Caco-2 (cell line): ENCODE data around the gene LRBA. TPM values are rescaled to one million over a fixed set of nuclear protein-coding genes. Genes with fewer than 3 reads are reported as not detected.

ENCODE experiments used
- BruUV-seq: library from RNA; stranded (reverse); fragments of 400-500 nt; replicated peaks from 2 replicates; lab custom pipeline; 2021; lab: Mats Ljungman, UMichigan
- CTCF ChIA-PET: fragments of 300-600 bp; sonication (Branson Sonifier 250); formaldehyde crosslinking; loops from one replicate; lab custom pipeline; 2022; ENCODE audit warnings: antibody characterized with exemption; lab: Charles Lee
- POLR2A ChIA-PET: fragments of 300-600 bp; sonication (Branson Sonifier 250); formaldehyde crosslinking; loops from one replicate; lab custom pipeline; 2022; ENCODE audit warnings: antibody characterized with exemption; lab: Charles Lee
- DNase-seq, 2 experiments: peaks; one replicate each; pipeline versions ENCODE4 v3.0.0 to v3.0.0-alpha.2; 2020 to 2022
- H3K27me3 ChIP-seq: replicated peaks from 2 replicates; pipeline ENCODE4 v1.6.0; 2011; ENCODE audit warnings: low read length; ENCODE audit not compliant: control insufficient read depth, insufficient read depth
- H3K36me3 ChIP-seq: 2 replicates; pipeline ENCODE4 v1.5.1; 2011; ENCODE audit warnings: low read length; ENCODE audit not compliant: control insufficient read depth, insufficient read depth
- H3K4me1 ChIP-seq: fragments of 250-450 bp; sonication (Bioruptor Pico); 2 replicates; pipeline ENCODE4 v1.5.1; 2020; ENCODE audit warnings: mild to moderate bottlenecking
- H3K4me3 ChIP-seq: 2 replicates; pipeline ENCODE4 v1.5.1; 2011; ENCODE audit warnings: low read depth, mild to moderate bottlenecking, control low read depth, low read length
- H3K9me3 ChIP-seq: fragments of 250-450 bp; sonication (Bioruptor Pico); 2 replicates; pipeline ENCODE4 v1.5.1; 2020; ENCODE audit warnings: mild to moderate bottlenecking, moderate library complexity
- H3K27ac Mint-ChIP-seq: one replicate; pipeline ENCODE4 v1.8.0; 2022; ENCODE audit warnings: mixed read lengths; ENCODE audit not compliant: unreplicated experiment
- H3K27me3 Mint-ChIP-seq: one replicate; pipeline ENCODE4 v1.8.0; 2022; ENCODE audit warnings: mixed read lengths; ENCODE audit not compliant: insufficient read depth, unreplicated experiment
- H3K36me3 Mint-ChIP-seq: one replicate; pipeline ENCODE4 v1.8.0; 2022; ENCODE audit warnings: mild to moderate bottlenecking, mixed read lengths; ENCODE audit not compliant: insufficient read depth, unreplicated experiment
- H3K4me1 Mint-ChIP-seq: one replicate; pipeline ENCODE4 v1.8.0; 2022; ENCODE audit warnings: low read depth, mixed read lengths; ENCODE audit not compliant: unreplicated experiment
- H3K4me3 Mint-ChIP-seq: one replicate; pipeline ENCODE4 v1.8.0; 2022; ENCODE audit warnings: mild to moderate bottlenecking, moderate library complexity, mixed read lengths; ENCODE audit not compliant: unreplicated experiment
- H3K9me3 Mint-ChIP-seq: one replicate; pipeline ENCODE4 v1.8.0; 2022; ENCODE audit warnings: mixed read lengths; ENCODE audit not compliant: unreplicated experiment
- CTCF ChIP-seq, 2 experiments: fragments of 200-600 bp in 1 of 2; IDR thresholded peaks; 1 replicate in 1 of 2; 2 replicates in 1 of 2; pipeline versions ENCODE4 v1.5.1 to v1.8.0; 2011 to 2022; ENCODE audit warnings: antibody characterized with exemption in 1 of 2, control low read depth in 1 of 2, inconsistent platforms in 1 of 2, low read depth in 1 of 2, low read length in 1 of 2, mild to moderate bottlenecking in 1 of 2, moderate library complexity in 1 of 2; ENCODE audit not compliant: insufficient read depth in 1 of 2, severe bottlenecking in 1 of 2, unreplicated experiment in 1 of 2
- intact Hi-C: fragments of 100-400 bp; cut with micrococcal nuclease; formaldehyde crosslinking; loops from one replicate; pipeline ENCODE4 v1.10.0; 2022; ENCODE audit not compliant: unreplicated experiment
- total RNA-seq: library from RNA; stranded (reverse); gene quantifications from 2 replicates; pipeline ENCODE4 v1.2.3, GENCODE V29; 2022

The LRBA gene
- total RNA-seq, 1 experiment from 2014 or later = 53.2 TPM

- H3K27me3 ChIP-seq = no peaks in the 10 kb centered on the region
- Mint-ChIP-seq H3K4me3 (no peak overlapping the region), H3K36me3 (no peaks in the 10 kb centered on the region), H3K9me3 (no peaks in the 10 kb centered on the region), H3K27ac (no peak overlapping the region), H3K27me3 (no peaks in the 10 kb centered on the region), H3K4me1 (no peaks in the 10 kb centered on the region)
- no peaks in the 10 kb centered on the region for H3K4me1 ChIP-seq
- ChIA-PET POLR2A (no interaction called here), CTCF (no interaction called here)
- TF ChIP-seq CTCF (IDR thresholded peaks at IDR 0.05; ENCODE audit: insufficient read depth in 1 of 2, low read depth in 1 of 2, low read length in 1 of 2, severe bottlenecking in 1 of 2, unreplicated experiment in 1 of 2) = no peak
- H3K9me3 ChIP-seq = no peaks in the 10 kb centered on the region
- no TSS peak for BruUV-seq
- intact Hi-C loops = no loop called here
- no peak overlapping the region for H3K4me3 ChIP-seq
- no peaks in the 10 kb centered on the region for H3K36me3 ChIP-seq
- no peak for DNase-seq
These were observed 307.1 kb downstream of the LRBA start for GRCh38 chr4:150708004-150708403.

- Mint-ChIP-seq H3K36me3 (no peaks in the 10 kb centered on the region), H3K4me1 (no peaks in the 10 kb centered on the region), H3K9me3 (no peaks in the 10 kb centered on the region), H3K4me3 (no peak overlapping the region), H3K27ac (no peak overlapping the region), H3K27me3 (no peaks in the 10 kb centered on the region)
- no peak for DNase-seq
- no TSS peak for BruUV-seq
- POLR2A ChIA-PET = no interaction called here
- TF ChIP-seq CTCF (IDR thresholded peaks at IDR 0.05; ENCODE audit: insufficient read depth in 1 of 2, low read depth in 1 of 2, low read length in 1 of 2, severe bottlenecking in 1 of 2, unreplicated experiment in 1 of 2) = no peak
- H3K9me3 ChIP-seq = no peaks in the 10 kb centered on the region
- no peak overlapping the region for H3K4me3 ChIP-seq
- CTCF ChIA-PET = no interaction called here
- no peaks in the 10 kb centered on the region for H3K4me1 ChIP-seq
- H3K36me3 ChIP-seq = no peaks in the 10 kb centered on the region
- intact Hi-C loops = no loop called here
- H3K27me3 ChIP-seq = no peaks in the 10 kb centered on the region
These were observed 315.5 kb downstream of the LRBA start for GRCh38 chr4:150699599-150699998.

- Histone ChIP-seq H3K4me3 (no peak overlapping the region), H3K4me1 (no peaks in the 10 kb centered on the region), H3K27me3 (no peaks in the 10 kb centered on the region), H3K36me3 (no peaks in the 10 kb centered on the region), H3K9me3 (no peaks in the 10 kb centered on the region)
- H3K27ac Mint-ChIP-seq = no peak overlapping the region
- BruUV-seq = no TSS peak
- ChIA-PET POLR2A (no interaction called here), CTCF (no interaction called here)
- no peak for DNase-seq
- no peak for TF ChIP-seq CTCF (IDR thresholded peaks at IDR 0.05; ENCODE audit: insufficient read depth in 1 of 2, low read depth in 1 of 2, low read length in 1 of 2, severe bottlenecking in 1 of 2, unreplicated experiment in 1 of 2)
- no peaks in the 10 kb centered on the region for H3K4me1 Mint-ChIP-seq
- no peaks in the 10 kb centered on the region for H3K36me3 Mint-ChIP-seq
- intact Hi-C loops = no loop called here
- no peaks in the 10 kb centered on the region for H3K9me3 Mint-ChIP-seq
- no peaks in the 10 kb centered on the region for H3K27me3 Mint-ChIP-seq
- no peak overlapping the region for H3K4me3 Mint-ChIP-seq
These were observed 319.9 kb downstream of the LRBA start for GRCh38 chr4:150695162-150695561.
